ENCODE data around the gene QTRT2.

The QTRT2 gene

DNA sequence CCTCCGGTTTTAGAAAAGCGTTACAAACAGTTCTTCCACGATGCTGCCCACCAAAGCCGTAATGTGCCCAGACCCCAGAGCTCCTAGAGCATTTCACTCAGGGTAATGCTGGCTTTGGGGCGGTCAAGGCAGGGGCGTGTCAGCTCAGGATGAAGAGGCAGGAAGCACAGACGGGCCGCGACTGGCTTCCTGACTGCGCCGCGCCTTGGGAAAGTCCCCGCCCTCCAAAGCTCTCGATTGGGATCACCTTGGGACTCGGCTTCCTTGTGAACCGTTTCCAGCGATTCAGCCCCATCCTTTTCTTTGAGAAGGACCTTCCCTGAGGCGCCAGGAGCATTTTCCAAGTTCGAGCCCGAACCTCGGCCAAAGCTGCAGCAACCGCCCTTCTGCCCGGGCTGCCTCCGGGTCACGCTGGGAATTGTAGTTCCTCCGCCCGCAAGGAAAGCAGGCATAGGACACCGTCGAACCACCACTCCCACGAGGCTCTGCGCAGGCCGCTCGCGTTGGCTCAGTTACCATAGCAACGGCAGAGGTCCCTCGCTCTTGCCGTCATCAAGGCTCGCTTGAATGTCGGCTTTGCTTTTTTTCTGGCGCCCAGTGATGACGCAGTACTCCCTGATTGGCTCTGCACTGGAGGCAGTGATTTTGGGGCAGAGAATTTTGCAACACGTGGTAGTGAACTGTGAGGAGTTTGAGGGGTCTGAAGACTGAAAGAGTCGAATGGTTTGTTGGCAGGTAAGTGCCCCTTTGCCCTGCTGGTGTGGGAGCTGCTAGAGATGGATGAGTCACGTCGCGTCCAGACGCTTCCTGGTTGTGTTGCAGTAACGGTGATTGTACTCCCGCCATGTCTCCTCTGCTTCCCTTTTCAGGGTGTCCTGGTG lies at the start of gene QTRT2, which contains the start of gene CCDC191:
Gene QTRT2, plus strand, starts transcription at position 608 of the 881 bp plus-strand sequence. CDS start 8,521 bp downstream, outside the sequence.
Gene CCDC191, minus strand, starts transcription at position 397 of the 881 bp plus-strand sequence. Its CDS starts 60 bp downstream, at position 337.
- DNase-seq = peak; percentile 100

DNA sequence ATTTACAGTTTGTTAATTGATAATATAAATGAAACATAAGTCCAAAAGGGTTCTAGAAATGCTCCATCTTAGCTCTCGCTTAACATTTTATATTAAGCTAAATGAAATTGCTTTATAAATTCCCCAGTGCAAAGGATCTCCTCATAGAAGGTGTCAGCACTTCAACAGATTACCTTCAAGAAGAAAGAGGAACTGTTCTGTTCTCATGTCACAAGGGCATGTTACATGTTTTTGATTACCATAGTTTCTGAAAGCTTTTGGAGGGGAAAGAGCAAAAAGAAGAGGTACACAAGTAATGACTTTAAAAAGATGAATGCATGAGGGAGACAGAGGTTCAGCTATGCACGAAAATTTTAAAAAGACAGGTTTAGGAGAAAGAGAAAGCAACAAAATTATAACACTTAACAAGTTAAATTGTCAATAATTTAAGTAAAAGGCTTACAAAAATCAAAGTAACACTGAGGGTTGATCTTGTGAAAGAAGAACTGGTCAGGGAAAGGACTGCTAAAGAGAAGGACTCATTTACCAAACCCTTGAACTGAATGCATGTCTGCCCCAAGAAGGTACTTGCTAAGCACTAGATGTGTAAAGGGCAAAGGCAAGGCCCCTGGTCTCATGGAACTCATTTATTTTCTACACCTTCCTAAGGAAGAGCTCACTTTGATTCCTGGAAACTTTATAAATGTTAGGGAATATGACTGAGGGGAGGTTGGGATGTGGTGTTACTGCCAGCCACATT lies 45.3 kb upstream of the QTRT2 start:
- no peak for DNase-seq

DNA sequence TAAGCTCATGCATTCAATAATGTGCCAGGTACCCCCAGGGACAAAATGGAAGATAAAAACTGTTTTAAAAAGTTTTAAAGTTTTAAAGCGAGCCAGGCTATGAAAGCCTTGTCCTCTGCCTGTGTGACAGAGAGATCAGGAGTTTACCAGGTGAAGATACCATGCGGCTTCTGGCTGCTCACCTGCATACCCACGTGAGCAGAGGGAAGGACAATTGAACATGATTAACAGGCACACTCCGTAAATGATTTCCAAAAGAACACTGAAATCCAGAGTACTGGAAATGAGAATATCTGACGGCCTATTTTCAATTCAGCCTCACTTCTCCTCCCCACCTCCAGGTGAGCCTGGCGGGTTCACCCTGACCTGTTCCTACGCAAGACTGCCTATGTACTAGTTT lies 42.3 kb upstream of the QTRT2 start:
- no peak for DNase-seq

DNA sequence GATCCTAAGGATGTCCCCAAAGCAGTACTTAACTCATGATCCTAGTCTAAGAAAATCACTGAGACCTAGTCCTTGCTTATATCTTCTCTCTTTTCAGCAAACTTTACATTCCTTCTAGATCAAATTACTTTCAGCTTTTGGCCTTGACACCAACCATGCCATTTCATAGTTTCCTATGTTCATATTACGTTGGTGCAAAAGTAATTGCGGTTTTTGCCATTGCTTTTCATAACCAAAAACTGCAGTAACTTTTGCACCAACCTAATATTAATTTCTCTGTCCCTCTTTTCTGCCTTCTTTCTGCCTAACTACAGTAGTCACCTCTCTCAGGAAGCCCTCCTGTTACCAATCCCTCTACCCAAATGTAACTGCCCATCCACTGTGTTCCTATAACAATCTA lies 37.1 kb upstream of the QTRT2 start:
- DNase-seq = no peak

DNA sequence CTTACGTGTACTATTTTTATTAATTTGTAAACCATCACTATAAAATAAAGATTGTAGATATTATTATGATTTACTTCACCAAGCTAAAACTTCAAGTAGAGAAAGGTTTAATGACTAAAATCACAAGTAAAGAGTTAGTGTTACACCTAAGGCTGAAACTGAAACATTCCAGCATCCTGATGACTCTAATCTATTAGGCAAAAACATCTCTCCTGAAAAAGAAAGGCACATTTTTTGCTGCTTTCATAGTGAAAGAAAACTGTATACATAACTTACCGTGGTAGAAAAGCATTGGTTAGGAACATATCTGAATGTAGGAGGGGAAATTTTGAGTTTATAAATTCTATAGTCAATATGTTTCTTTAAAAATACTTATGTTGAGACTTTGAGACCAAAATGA lies 35.6 kb upstream of the QTRT2 start:
- no peak for DNase-seq

DNA sequence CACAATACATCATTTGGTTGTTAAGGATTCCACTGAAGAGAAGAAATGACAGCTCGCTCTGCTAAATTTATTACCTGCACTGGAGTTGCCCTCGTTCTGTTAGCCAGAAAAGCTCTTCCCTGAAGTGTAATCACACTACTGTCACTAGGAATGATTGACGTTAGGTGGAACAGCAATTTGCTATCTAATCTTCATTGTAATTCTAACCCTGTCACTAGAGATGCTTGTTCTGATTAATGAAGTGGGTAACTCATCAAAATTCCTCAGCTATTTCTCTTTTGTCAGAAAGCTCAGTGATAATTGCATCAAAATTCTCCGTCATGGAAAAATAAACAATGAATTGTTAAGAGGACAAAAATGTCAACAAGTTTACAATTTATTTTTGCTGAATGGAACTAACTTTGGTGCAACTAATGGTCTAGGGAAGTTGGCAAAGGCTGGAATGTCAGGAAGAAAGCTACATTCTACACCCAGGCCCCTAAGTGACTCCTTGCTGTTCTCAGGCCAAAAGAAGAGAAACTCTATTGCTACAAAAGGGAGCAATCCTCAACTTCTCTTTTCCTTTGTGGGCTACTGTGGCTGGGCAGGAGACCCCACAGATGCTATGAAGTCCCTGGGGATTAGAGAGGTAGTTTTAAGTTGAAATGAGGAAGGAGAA lies 34.3 kb upstream of the QTRT2 start:
- DNase-seq = peak; percentile 49

DNA sequence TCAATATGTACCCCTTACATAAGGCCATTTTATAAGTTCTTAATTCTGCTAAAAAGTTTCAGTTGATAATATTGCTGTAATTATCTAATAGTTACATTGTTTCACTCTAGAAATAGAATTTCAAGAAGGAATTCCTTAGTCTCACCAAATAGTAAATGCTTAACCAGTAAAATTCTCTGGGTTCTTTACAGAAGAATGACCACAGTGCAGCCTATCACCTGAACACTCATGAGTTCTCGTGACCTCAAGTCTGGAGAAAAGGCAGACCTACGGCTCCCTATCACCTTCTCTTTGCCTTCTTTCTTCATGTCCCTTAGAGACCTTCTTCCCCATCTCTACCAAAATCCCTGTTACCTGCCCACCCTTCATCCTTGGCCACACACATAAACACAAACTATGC lies 31.1 kb upstream of the QTRT2 start:
- no peak for DNase-seq

DNA sequence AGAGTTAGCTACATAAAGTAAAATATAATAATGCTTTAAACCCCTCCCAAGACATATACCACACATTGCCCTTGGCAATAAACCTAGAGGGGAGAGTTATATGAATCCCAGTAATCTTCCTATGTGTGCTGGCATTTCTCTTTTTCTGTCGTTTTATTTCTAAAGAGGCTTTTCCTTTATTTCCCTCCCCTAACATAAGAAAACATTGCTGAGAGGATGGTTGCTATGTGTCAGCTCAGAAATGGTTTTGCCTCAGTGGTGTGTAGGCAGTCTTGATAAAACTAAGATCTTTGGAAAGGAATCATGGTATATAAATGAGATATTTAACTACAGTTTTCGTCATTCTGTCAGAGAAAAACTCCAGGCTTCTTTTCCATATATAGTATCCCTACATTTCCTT lies 30.2 kb upstream of the QTRT2 start:
- no peak for DNase-seq

DNA sequence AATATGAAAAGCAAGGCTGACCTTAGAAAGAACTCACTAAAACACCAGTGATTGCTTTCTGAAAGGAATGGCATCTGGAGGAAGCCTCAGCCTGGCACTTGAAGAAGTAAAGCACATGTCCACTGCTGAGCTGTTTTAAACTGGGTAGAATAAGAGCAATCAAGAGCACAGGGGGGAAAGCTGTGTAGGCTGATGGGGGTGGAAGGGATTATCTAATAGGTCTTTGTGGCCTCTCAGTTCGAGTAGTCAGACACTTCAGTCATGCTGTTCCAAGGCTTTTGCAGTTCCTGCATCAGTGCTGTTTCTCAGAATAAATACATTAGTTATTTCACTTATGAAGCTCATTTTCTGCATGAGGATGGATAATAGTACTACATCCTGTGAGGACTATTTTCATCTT lies 22.8 kb upstream of the QTRT2 start:
- DNase-seq = no peak

DNA sequence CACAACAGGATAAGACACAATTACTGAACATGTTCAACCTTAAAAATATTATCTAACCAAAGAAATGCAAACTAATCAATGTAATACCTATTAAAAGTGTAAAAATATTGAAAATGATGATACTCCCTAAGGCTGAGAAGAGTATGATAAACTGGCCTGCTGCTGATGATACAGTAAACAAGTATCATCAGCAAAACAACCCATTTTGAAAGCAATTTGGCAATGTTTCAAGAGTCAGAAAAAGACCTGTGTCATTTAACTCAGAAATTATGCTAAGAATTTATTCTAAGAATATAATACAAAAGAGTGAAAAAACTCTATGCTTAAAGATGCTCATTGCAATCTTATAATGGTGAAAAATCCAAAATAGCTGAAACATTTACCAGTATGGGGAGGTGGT lies 22.3 kb upstream of the QTRT2 start:
- DNase-seq = no peak

DNA sequence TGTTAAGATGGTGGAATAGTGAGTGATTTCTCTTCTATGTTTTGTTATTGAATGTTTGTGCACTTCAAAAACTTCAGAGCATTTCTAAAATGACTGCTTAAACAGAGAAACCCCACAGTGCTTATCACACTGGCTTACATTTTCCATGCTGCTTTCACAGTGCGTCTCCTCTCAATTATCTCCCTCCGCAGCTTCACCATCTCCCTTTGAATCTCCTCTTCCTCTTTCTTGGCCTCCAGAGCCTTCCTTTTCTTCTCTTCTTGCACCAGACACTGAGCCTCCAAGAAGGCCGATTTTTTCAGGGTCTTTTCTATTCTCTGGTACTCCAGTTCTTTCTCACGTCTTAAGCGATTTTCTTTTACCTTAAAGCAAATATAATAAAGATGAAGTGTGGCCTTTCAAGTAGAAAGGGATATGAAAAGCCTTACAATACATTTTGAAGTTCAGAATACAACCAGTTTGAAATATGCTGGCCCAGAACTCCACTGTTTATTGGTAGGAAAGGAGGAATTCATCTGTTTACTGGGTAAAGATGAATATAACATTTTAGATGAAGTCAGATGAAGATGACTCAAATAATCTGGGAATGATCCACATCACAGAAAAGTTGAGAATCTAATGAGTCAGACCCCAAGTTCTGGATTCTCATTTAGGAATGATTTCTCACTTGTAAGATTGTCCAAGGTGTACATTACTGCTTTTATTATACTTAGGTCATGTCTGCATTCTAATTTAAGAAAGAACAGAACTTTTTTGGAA lies 21.6 kb upstream of the QTRT2 start:
- DNase-seq = peak; percentile 56

DNA sequence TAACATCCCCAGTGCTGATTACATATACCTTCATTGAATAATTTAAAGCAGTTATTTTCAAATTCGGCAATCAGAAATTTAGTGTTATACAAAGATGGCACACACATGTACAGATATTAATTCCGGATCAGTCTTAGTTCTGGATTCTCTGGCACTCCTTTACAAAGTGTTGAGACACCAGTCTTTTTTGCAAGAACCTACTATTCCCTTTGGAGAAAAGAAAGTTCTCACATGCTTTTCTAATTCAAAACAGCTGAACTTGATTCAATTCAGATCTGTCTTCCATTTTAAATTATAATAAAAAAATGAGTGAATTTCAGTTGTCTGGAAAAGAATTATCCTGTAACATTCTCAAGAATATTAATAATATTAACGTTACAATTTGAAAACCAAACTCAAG lies 20.6 kb upstream of the QTRT2 start:
- no peak for DNase-seq

DNA sequence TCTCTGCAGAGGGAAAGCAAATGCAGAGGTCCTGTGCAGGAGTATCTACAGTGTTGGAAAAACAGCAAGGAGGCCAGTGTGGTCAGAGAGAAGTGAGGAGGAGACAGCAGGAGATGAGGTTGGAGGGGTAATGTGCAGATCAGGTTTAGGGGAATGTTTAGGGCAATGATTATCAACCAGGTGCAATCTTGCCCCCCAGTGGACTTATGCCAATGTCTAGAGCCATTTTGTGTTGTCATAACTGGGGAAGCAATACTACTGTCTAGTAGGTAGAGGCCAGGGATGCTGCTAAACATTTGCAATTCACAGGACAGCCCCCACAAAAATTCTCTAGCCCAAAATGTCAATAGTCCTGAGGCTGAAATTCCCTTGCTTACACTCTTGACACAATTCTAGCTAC lies 13.3 kb upstream of the QTRT2 start:
- DNase-seq = no peak

DNA sequence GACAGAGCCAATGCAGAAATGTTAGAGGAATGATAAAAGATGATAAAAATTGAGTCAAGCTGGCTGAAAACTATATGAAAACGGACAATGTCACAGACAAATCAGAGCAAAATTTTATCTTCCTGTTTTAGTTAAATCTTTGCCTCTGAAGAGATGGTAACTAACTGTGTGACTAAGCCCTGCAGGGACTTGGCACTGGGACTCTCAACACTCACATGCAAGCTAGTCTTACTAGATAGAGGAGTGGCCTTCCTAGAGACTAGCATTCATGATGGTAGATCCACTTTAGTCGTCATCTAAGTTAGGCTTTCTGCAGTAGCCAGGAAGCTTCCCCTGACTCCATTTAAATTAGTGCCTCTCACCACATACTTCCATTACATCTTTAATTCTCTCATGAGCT lies 4.3 kb upstream of the QTRT2 start:
- DNase-seq = no peak

DNA sequence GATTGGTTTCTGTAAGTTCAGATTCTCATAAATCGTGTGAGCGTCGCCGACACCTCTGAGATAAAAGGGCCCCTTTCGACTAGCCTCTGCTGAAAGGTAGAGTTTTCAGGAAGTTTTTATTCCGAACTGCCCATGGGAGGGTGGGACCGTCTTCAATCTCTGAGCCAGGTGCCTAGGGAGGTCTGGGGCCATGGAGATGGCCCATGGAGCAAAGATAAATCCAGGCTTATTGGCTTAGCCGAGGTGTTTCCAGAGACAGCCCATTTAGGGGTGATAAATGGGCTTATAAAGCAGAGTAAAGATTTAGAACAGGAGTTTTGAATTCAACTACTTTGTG lies 442 bp downstream of the QTRT2 start:
- DNase-seq = no peak

DNA sequence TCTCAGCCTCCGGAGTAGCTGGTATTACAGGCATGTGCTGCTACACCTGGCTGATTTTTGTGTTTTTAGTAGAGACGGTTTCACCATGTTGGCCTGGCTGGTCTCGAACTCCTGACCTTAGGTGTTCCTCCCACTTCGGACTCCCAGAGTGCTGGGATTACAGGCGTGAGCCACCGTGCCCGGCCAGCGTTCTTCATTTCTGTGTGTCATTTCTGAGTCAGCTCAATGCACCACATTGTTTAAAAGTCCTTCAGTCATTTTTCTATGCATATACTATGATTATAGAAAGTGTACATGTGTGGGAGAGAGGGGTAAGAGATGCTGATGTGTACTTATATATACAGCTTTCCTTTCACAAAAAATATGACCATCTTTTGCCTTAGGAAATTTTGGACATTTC lies 2.1 kb downstream of the QTRT2 start:
- no peak for DNase-seq

DNA sequence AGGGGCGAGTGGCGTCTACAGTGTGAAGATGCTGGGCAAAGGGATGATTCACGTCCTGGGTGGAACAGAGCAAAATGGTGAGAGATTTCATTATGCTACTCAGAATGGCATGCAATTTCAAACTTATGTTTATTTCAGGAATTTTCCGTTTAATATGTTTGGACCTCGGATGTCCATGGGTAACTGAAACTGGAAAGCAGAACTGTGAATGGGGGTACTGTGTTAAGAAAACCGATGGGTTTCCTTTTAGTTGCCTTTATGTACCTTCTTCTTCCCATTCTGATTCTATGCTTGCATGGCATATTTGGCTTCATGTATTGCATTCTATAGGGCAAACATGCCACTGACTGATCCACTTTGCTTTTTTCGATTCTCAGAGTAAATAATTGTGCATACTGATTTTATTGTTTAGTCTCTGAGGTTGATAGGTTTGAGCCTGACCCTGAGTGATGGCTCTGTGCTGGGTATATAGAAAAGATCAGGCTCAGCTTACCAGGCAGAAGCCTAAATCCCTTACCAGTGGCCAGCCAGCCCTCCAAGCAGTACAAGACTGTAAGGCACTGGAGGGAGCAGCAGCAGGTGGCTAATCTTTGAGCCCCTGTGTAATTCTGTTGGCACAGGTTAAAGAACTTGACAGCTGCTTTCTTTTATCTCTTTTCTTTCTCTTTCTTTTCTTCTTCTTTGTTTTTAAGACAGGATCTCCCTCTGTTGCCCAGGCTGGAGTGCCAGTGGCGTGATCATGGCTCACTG lies 4.5 kb downstream of the QTRT2 start:
- DNase-seq = no peak

DNA sequence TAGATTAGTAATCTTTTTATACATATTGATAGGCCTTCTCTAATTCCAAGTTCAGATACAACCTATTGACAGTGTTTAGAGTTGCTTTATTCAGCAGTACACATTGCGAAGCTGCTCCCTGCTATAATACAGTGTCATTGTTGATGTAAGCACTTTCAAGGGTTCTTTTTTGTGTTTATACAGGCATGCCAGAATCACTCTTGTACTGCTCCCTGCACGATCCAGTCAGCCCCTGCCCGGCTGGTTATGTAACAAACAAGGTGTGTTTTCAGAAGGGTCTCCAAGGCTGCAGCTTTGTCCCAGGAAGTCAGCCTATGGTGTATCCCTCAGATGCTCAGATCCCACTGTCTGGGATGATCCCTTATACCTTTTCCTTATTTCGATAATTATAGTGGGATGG lies 11.3 kb downstream of the QTRT2 start:
- no peak for DNase-seq

DNA sequence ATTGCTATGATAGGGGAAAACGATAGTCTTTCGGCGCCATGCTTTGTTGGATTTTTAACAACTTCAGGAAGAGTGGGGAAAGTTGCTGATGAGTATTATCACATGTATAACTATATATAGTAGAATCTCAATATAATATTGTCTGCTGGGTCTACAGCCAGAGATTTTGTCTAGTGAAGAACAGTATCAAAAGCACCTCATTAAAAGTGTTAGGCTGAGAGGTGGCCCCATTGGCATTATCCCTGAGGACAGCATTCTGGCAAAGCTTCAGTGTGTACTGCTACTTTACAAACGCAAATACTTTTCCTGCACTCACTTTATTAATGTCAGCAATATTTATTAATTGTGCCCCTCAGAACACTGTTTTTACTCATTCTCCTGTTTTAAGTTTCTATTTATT lies 11.8 kb downstream of the QTRT2 start:
- DNase-seq = no peak

DNA sequence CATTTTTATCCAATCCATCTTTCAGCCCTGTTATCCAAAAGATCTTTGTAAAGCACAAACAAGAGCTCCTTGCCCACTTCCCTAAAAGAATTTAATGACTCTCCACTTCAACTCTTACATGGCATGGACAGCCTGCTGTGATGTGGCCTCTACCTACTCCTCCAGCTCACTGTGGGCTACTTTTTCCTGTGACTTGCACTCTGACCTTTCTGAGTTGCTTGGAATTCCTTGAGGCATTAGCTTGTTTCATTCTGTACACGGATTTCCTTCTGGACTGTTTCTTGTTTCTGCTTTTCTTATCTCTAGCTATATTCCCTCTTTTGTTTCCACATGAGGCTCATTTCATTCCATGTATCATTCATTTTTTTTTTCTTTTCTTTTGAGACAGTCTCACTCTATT lies 15.2 kb downstream of the QTRT2 start:
- DNase-seq = no peak

DNA sequence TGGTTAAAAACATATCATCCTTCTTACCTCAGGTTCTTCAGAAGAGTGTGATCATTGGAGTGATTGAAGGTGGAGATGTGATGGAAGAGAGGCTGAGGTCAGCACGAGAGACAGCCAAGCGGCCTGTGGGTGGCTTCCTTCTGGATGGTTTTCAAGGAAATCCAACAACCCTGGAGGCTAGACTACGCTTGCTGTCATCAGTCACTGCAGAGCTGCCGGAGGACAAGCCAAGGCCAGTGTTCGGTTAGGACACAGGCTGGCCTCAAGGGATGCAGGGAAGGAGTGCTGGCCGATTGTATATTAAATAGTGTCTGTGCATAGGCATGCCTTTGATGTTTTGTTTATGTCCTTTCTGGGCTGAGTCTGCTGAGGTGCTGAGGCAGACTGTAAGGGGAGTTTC lies 20.2 kb downstream of the QTRT2 start:
- no peak for DNase-seq

DNA sequence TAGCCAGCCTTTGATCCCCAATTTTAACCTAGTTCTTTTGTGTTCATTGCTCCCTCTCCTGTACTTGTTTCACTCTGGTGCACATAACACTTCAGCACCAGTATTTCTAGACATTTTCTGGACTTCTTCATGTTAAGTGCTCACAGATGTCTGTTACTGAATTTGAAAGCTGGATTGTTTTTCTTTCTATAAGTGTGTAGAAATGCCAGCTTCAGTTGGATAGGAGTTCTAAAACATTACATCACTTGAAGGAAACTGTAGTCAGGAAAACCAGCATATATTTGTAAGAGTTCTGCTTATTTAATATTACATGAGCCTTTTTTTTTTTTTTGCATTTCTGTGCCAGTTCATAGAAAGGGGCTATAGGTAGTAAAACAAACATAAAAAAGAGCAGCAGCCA lies 21.6 kb downstream of the QTRT2 start:
- no peak for DNase-seq

Measured in fibroblast of skin of right biceps (primary cell).